ENCODE results near the gene DCHS2.

- TF ChIP-seq YY1 (IDR thresholded peaks at IDR 0.05; ENCODE audit: insufficient read depth, insufficient read length): no peak
- no peak for TF ChIP-seq SUZ12 (IDR thresholded peaks at IDR 0.05; ENCODE audit: extremely low read depth, insufficient read depth, insufficient read length)
- TF ChIP-seq ZNF274 (IDR thresholded peaks at IDR 0.05; ENCODE audit: low read depth, low read length): no peak
Observed at GRCh38 chr4:154454710-154455109, 36.9 kb downstream of the DCHS2 start.

Data from NT2/D1 (cell line).